Epidermal melanocyte (primary cell): Measurements from ENCODE around the gene KBTBD3.
"Not testable (repeated sequence)": the region's sequence is repeated elsewhere in the genome, so short reads cannot be mapped to it uniquely, and the experiment has no call there.

Source experiments
- DNase-seq: peaks from one replicate; pipeline ENCODE4 v3.0.0; 2011; ENCODE audit warnings: low spot score; ENCODE audit not compliant: insufficient read length

The KBTBD3 gene

DNA sequence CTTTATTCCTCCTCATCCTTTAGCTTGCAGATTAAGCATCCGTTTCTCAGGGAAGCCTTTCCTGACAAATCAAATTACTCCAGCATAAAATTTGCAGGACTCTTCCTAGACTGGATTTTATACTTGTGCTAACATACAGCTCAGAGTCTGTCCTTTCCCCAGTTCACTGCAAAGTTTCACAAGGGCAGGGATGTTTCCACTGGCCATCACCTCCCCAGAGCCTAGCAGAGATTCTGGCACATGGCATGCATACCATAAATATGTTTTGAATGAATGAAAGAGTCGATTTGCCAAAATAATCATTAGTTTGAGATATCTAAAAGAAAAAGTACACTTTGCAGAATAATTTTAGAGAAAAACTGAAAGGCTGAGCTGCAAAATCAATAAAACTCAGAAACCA, 65.7 kb downstream of the KBTBD3 start:
- no peak for DNase-seq

DNA sequence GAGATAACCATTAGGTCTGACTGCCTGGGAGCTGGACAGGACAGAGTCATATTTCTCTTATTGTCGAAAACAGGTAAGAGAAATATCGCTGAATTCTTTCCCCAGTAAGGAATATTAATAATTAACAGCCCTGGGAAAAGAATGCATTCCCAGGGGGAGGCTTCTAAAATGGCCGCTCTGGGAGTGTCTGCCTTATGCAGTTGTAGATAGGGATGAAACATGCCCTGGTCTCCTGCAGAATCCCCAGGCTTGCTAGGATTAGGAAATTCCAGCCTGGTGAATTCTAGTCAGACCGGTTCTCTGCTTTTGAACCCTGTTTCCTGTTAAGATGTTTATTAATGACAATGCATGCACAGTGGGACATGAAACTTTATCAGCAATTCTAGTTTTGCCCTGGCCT, 74.1 kb downstream of the KBTBD3 start:
- DNase-seq = not testable (repeated sequence)

DNA sequence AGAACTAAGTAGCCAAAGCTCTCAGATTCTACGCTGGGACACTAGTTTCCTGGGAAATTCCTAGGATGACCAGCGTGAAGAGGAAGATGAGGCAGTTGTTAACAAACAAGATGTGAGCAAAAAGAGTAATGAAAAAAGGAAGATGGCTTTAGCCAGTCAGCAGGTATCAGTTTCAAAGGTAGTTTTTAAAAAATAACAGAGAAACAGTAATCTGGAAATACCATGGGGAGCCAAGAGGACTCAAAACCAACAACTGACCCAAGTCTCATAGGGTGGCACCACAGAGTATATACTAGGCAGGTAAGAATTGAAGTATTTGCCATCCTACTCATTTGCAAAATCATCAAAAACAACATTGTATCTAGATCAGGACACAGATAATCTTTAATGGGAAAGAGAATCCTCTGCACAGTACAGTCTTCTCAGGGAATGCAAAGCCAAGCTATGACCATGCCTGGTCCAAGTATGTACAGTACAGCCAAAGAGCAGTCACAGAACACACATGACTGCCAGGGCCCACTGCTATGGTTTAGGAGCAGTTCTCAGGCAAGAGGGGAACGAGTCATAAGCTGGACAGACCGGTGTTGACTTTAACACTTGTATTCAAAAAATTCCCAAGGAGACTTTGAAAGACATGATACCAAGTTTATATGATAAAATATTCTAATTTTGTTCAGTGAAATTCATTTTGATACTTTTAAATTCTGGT, 75.7 kb downstream of the KBTBD3 start:
- DNase-seq = no peak
